ENCODE data around the gene CACNA1I.
A peak's percentile ranks its signal among the peaks of the same experiment; 100 is the strongest.

Gene CACNA1I

GRCh38 chr22:39734866-39735265 lies 164.3 kb downstream of the CACNA1I start:
- H3K27ac ChIP-seq (ENCODE audit: poor library complexity, severe bottlenecking), result no peak overlapping the region
- H3K36me3 ChIP-seq (ENCODE audit: low read depth), result no peaks in the 10 kb centered on the region
- no peaks in the 10 kb centered on the region for H3K9me3 ChIP-seq (ENCODE audit: severe bottlenecking)
- no peak overlapping the region for H3K4me3 ChIP-seq (ENCODE audit: severe bottlenecking)
- TF ChIP-seq CTCF (IDR thresholded peaks at IDR 0.05; ENCODE audit: poor library complexity, severe bottlenecking), result no peak
- ATAC-seq (ENCODE audit: low read depth) (no peak), DNase-seq (ENCODE audit: low spot score) (no peak)
- H3K27me3 ChIP-seq (ENCODE audit: insufficient read depth, poor library complexity, severe bottlenecking), result no peaks in the 10 kb centered on the region
- H3K4me1 ChIP-seq (ENCODE audit: insufficient read depth, poor library complexity, severe bottlenecking), result no peaks in the 10 kb centered on the region

- Histone ChIP-seq H3K4me3 (ENCODE audit: severe bottlenecking) (no peak overlapping the region), H3K27me3 (ENCODE audit: insufficient read depth, poor library complexity, severe bottlenecking) (no peaks in the 10 kb centered on the region), H3K9me3 (ENCODE audit: severe bottlenecking) (no peaks in the 10 kb centered on the region), H3K36me3 (ENCODE audit: low read depth) (no peaks in the 10 kb centered on the region), H3K27ac (ENCODE audit: poor library complexity, severe bottlenecking) (no peak overlapping the region), H3K4me1 (ENCODE audit: insufficient read depth, poor library complexity, severe bottlenecking) (no peaks in the 10 kb centered on the region)
- no peak for TF ChIP-seq CTCF (IDR thresholded peaks at IDR 0.05; ENCODE audit: poor library complexity, severe bottlenecking)
- ATAC-seq (ENCODE audit: low read depth), result no peak
- no peak for DNase-seq (ENCODE audit: low spot score)
These were observed 165.2 kb downstream of the CACNA1I start for GRCh38 chr22:39735776-39736175.

- Histone ChIP-seq H3K4me3 (ENCODE audit: severe bottlenecking) (no peak overlapping the region), H3K27me3 (ENCODE audit: insufficient read depth, poor library complexity, severe bottlenecking) (peaks cover 3% of the 10 kb centered on the region), H3K9me3 (ENCODE audit: severe bottlenecking) (no peaks in the 10 kb centered on the region), H3K27ac (ENCODE audit: poor library complexity, severe bottlenecking) (no peak overlapping the region), H3K4me1 (ENCODE audit: insufficient read depth, poor library complexity, severe bottlenecking) (no peaks in the 10 kb centered on the region), H3K36me3 (ENCODE audit: low read depth) (no peaks in the 10 kb centered on the region)
- DNase-seq (ENCODE audit: low spot score), result no peak
- TF ChIP-seq CTCF (IDR thresholded peaks at IDR 0.05; ENCODE audit: poor library complexity, severe bottlenecking), result no peak
- peak; percentile 45; the same call in 2 of the 3 replicates for ATAC-seq (ENCODE audit: low read depth)
These were observed 168.2 kb downstream of the CACNA1I start for GRCh38 chr22:39738746-39739145.

Measured in RWPE2 (cell line).